ENCODE measurements around the gene ALDH1L1.

DNA sequence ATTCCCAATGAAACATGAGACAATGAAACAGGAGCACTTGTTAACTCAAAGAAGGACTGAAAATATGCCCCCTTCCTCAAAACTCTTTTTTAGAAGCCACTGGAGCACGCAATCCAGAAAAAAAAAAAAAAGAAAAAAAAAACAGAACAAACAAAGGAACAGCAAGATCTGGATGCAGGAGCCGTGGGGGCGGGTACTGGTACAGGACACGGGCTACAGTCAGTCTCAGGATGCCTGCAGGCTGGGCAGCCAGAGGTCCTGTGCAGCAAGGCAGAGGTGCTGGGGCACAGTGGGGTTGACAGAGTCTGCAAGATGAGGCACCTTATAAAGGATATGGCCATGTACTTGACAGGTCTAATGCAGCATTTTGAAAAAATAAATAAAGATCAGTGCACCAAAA is 22.3 kb upstream of the ALDH1L1 start:
- TF ChIP-seq, protein P1, sequence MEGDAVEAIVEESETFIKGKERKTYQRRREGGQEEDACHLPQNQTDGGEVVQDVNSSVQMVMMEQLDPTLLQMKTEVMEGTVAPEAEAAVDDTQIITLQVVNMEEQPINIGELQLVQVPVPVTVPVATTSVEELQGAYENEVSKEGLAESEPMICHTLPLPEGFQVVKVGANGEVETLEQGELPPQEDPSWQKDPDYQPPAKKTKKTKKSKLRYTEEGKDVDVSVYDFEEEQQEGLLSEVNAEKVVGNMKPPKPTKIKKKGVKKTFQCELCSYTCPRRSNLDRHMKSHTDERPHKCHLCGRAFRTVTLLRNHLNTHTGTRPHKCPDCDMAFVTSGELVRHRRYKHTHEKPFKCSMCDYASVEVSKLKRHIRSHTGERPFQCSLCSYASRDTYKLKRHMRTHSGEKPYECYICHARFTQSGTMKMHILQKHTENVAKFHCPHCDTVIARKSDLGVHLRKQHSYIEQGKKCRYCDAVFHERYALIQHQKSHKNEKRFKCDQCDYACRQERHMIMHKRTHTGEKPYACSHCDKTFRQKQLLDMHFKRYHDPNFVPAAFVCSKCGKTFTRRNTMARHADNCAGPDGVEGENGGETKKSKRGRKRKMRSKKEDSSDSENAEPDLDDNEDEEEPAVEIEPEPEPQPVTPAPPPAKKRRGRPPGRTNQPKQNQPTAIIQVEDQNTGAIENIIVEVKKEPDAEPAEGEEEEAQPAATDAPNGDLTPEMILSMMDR (IDR thresholded peaks at IDR 0.05), result no peak
- TF ChIP-seq, protein P2, sequence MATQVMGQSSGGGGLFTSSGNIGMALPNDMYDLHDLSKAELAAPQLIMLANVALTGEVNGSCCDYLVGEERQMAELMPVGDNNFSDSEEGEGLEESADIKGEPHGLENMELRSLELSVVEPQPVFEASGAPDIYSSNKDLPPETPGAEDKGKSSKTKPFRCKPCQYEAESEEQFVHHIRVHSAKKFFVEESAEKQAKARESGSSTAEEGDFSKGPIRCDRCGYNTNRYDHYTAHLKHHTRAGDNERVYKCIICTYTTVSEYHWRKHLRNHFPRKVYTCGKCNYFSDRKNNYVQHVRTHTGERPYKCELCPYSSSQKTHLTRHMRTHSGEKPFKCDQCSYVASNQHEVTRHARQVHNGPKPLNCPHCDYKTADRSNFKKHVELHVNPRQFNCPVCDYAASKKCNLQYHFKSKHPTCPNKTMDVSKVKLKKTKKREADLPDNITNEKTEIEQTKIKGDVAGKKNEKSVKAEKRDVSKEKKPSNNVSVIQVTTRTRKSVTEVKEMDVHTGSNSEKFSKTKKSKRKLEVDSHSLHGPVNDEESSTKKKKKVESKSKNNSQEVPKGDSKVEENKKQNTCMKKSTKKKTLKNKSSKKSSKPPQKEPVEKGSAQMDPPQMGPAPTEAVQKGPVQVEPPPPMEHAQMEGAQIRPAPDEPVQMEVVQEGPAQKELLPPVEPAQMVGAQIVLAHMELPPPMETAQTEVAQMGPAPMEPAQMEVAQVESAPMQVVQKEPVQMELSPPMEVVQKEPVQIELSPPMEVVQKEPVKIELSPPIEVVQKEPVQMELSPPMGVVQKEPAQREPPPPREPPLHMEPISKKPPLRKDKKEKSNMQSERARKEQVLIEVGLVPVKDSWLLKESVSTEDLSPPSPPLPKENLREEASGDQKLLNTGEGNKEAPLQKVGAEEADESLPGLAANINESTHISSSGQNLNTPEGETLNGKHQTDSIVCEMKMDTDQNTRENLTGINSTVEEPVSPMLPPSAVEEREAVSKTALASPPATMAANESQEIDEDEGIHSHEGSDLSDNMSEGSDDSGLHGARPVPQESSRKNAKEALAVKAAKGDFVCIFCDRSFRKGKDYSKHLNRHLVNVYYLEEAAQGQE (IDR thresholded peaks at IDR 0.05; ENCODE audit: insufficient read depth in 1 of 2, low read depth in 2 of 2, low read length in 1 of 2), result no peak
- TF ChIP-seq POLR2AphosphoS5 (IDR thresholded peaks at IDR 0.05; ENCODE audit: low read depth, low read length), result no peak
- no peak for TF ChIP-seq SIN3A (IDR thresholded peaks at IDR 0.05; ENCODE audit: borderline replicate concordance, insufficient read depth, low read depth, low read length)
